T-helper 2 cell treated with Interferon-gamma antibody and Interleukin-4, amounts not matched to agents 5 μg/mL and 100 μg/mL, for 36 hours (primary cell): ENCODE measurements around the gene ADM5.

Experiments used
- DNase-seq: peaks from one replicate; pipeline ENCODE4 v3.0.0; 2021; ENCODE audit warnings: low spot score
- H3K27ac Mint-ChIP-seq: one replicate; pipeline ENCODE4 v1.8.0; 2021; ENCODE audit warnings: mild to moderate bottlenecking, mixed read lengths
- H3K27me3 Mint-ChIP-seq: one replicate; pipeline ENCODE4 v1.8.0; 2021; ENCODE audit warnings: low read depth, mixed read lengths
- H3K36me3 Mint-ChIP-seq: one replicate; pipeline ENCODE4 v1.8.0; 2021; ENCODE audit warnings: low read depth, mixed read lengths
- H3K4me1 Mint-ChIP-seq: one replicate; pipeline ENCODE4 v1.8.0; 2021; ENCODE audit warnings: low read depth, mixed read lengths
- H3K4me3 Mint-ChIP-seq: one replicate; pipeline ENCODE4 v1.8.0; 2022; ENCODE audit warnings: mild to moderate bottlenecking, moderate library complexity, mixed read lengths
- H3K9me3 Mint-ChIP-seq: one replicate; pipeline ENCODE4 v1.8.0; 2021; ENCODE audit warnings: mixed read lengths

ADM5 gene

DNA sequence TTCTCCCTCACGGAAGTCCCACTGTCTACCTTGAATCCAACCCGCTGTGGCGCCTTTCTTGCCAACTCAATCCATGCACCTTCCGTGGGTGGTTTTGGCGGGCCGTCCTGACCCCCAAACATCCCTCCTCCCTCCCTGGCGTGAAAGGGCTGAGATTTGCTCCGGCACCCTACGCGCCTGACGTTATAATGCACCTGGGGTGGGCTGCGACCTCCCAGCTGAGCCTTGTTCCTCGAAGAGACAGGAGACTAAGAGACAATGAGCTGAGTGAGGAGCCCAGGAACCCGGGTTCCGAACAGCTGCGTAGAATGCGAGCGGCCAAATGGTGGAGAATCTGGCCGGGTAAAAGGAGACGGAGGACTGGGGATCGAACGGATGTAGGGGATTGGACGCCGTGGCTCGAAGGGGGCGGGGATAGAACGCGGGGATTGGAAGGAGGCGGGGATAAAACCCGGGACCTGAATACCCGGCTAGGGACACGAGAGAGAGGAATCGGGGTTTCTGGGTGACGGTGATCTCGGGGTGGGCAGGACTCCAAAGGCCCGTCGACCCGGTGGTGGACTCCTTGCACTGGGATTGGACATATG is 1.4 kb downstream of the ADM5 start, which contains the start of gene CPT1C:
Gene CPT1C (plus strand): TSS at position 461 of the 587 bp plus-strand sequence. CDS start 1,137 bp downstream, outside the sequence.
- H3K9me3 Mint-ChIP-seq, result no peaks in the 10 kb centered on the region
- DNase-seq, result peak; percentile 45
- H3K4me1 Mint-ChIP-seq, result peaks cover 16% of the 10 kb centered on the region
- peak within 1 kb of the TSS; percentile 39 for H3K27ac Mint-ChIP-seq
- peaks cover 17% of the 10 kb centered on the region for H3K27me3 Mint-ChIP-seq
- peak within 1 kb of the TSS; percentile 81 for H3K4me3 Mint-ChIP-seq
- peaks cover 15% of the 10 kb centered on the region for H3K36me3 Mint-ChIP-seq

DNA sequence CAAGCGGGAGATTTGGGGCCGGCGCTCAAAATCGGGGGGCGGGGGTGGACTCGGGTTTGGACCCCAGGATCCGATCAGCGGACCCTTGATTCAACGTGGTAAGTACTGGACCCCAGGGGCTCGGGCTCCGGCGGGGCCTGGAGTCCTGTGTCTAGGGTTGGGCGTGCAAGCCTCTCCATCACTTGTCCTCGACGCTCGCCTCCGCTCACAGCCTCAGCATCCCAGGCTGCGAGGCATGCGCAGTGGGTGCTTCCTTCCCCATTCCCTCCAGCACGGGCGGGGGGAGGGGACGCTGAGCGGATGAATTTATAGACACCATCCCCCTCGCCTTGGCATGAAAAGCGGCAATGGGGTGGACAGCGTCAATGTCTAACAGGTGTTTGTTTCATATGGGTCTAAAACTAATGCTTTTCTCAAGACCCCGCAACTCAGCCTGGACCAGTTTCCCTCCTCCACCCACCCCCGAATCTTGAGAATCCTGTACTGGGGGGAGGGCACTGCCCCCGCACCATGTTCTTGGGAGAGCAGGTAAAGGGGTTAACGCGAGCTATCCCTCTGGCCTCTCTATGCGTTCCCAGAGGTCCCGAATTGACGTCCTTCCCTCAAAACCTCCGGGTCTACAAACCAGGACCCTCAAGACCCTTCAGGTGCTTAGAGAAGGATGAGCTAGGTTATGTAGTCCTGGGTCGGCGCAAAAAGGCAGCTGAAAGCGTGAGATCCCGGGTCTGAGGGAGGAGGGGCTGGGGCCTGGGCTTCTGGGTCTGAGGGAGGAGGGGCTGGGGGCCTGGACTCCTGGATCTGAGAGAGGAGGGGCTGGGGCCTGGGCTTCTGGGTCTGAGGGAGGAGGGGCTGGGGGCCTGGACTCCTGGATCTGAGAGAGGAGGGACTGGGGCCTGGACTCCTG is 2.1 kb downstream of the ADM5 start:
- no peak overlapping the region for H3K27ac Mint-ChIP-seq
- peaks cover 17% of the 10 kb centered on the region for H3K27me3 Mint-ChIP-seq
- no peak for DNase-seq

DNA sequence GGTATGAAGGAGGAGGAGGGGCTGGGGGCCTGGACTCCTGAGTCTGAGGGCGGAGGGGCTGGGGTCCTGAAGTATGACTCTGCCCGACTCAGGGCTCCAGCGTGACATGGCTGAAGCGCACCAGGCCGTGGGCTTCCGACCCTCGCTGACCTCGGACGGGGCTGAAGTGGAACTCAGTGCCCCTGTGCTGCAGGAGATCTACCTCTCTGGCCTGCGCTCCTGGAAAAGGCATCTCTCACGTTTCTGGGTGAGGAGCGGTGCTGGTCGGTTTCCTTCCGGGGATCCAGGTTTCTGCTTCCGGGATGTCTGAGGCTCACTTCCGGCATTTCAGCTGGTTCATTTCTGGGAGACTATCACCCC is 2.7 kb downstream of the ADM5 start:
- no peak overlapping the region for H3K4me3 Mint-ChIP-seq
- DNase-seq, result no peak
- no peaks in the 10 kb centered on the region for H3K9me3 Mint-ChIP-seq
- no peak overlapping the region for H3K27ac Mint-ChIP-seq
- H3K36me3 Mint-ChIP-seq, result peaks cover 9% of the 10 kb centered on the region
- H3K4me1 Mint-ChIP-seq, result peaks cover 15% of the 10 kb centered on the region
- H3K27me3 Mint-ChIP-seq, result peaks cover 17% of the 10 kb centered on the region

More for the DNA sequence above, 2.1 kb downstream of the ADM5 start:
- Mint-ChIP-seq H3K36me3 (peaks cover 12% of the 10 kb centered on the region), H3K4me3 (peak overlapping the region; percentile 81), H3K9me3 (no peaks in the 10 kb centered on the region), H3K4me1 (peaks cover 16% of the 10 kb centered on the region)

DNA sequence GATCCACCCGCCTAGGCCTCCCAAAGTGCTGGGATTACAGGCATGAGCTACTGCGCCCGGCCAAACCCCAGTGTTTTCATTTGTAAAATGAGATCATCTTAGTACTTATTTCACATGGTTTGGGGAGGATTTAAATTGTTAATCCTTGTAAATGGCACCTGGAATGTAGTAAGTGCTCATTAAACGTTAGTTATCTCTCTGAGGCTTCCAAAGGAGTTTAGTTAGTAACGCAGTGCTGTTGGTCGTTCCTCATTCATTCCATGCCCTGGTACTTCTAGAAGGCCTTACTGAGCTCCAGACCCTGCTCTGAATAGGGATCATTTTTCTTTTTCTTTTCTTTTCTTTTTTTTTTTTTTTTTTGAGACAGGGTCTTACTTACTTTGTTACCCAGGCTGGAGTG is 6.7 kb downstream of the ADM5 start:
- H3K4me3 Mint-ChIP-seq, result no peak overlapping the region
- no peaks in the 10 kb centered on the region for H3K36me3 Mint-ChIP-seq
- no peak overlapping the region for H3K27ac Mint-ChIP-seq

DNA sequence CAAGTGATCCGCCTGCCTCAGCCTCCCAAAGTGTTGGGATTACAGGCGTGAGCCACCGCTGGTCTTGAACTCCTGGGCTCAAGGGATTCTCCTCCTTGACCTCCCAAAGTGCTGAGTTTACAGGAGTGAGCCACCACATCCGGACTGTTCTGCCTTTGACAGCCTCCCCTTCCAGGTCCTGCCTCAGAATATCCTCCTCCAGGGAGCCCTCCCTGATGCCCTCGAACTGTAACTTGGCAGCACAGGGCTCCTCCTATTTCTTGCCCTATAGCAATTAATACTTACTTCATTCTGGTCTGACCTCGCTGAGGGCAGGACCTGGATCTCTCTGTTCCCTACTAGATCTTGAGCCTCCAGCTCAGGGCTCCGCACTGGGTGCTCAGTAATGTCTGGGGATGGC is 7.5 kb downstream of the ADM5 start:
- no peak overlapping the region for H3K4me3 Mint-ChIP-seq
- no peaks in the 10 kb centered on the region for H3K36me3 Mint-ChIP-seq
- no peaks in the 10 kb centered on the region for H3K9me3 Mint-ChIP-seq
- DNase-seq, result no peak
- H3K27me3 Mint-ChIP-seq, result peaks cover 8% of the 10 kb centered on the region
- H3K27ac Mint-ChIP-seq, result no peak overlapping the region
- no peaks in the 10 kb centered on the region for H3K4me1 Mint-ChIP-seq

More for the DNA sequence above, 6.7 kb downstream of the ADM5 start:
- Mint-ChIP-seq H3K9me3 (no peaks in the 10 kb centered on the region), H3K27me3 (peaks cover 8% of the 10 kb centered on the region), H3K4me1 (peaks cover under 1% of the 10 kb centered on the region)
- no peak for DNase-seq

DNA sequence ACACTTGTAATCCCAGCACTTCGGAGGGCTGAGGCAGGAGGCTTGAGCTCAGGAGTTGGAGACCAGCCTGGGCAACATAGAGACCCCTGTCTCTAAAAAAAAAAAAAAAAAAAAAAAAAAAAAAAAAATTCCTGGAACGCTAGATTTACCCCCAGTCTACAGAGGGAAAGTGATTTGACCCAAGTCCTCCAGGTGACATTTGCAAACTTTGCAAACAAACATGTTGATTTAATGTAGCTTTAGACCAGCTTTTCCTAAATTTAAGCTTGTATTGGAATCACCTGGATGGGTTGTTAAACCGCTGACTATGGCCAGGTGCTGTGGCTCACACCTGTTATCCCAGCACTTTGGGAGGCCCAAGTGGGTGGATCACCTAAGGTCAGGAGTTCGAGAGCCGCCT is 10.0 kb downstream of the ADM5 start:
- no peaks in the 10 kb centered on the region for H3K27me3 Mint-ChIP-seq

DNA sequence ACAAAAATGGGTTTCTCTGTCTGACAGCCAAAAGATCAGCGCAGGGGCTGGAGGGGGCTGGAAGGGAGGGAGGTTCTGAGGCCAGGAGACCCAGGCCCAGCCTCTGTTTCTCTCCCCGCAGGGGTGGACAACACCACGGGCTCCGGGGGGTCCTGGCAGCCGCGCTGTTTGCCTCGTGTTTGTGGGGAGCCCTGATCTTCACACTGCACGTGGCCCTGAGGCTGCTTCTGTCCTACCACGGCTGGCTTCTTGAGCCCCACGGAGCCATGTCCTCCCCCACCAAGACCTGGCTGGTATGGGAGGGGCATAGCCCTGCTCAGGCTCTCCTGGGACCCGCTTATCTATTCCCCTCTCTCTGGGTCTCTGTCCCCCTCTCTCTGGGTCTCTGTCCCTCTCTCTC is 11.2 kb downstream of the ADM5 start:
- no peaks in the 10 kb centered on the region for H3K9me3 Mint-ChIP-seq
- no peak for DNase-seq
- no peaks in the 10 kb centered on the region for H3K4me1 Mint-ChIP-seq
- H3K27me3 Mint-ChIP-seq, result no peaks in the 10 kb centered on the region
- H3K27ac Mint-ChIP-seq, result no peak overlapping the region
- H3K36me3 Mint-ChIP-seq, result no peaks in the 10 kb centered on the region
- H3K4me3 Mint-ChIP-seq, result no peak overlapping the region

More for the DNA sequence above, 10.0 kb downstream of the ADM5 start:
- Mint-ChIP-seq H3K27ac (no peak overlapping the region), H3K36me3 (no peaks in the 10 kb centered on the region), H3K4me3 (no peak overlapping the region), H3K9me3 (no peaks in the 10 kb centered on the region), H3K4me1 (no peaks in the 10 kb centered on the region)
- no peak for DNase-seq

DNA sequence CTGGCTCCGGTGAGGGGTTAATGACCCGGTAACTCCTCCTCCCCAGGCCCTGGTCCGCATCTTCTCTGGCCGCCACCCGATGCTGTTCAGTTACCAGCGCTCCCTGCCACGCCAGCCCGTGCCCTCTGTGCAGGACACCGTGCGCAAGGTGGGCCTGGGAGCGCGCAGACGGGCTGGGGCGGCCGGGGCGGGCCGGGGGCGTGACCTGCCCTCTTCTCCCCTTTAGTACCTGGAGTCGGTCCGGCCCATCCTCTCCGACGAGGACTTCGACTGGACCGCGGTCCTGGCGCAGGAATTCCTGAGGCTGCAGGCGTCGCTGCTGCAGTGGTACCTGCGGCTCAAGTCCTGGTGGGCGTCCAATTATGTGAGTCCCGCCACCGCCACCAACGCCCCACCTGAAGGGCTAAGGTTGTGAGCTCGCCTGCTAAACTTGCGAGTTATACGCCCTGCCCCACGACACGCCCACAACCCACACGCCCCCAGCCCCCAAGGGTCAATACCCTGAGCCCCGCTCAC is 11.9 kb downstream of the ADM5 start:
- H3K27me3 Mint-ChIP-seq, result no peaks in the 10 kb centered on the region
- H3K4me1 Mint-ChIP-seq, result no peaks in the 10 kb centered on the region
- no peak for DNase-seq
- no peak overlapping the region for H3K4me3 Mint-ChIP-seq
- no peaks in the 10 kb centered on the region for H3K36me3 Mint-ChIP-seq
- no peaks in the 10 kb centered on the region for H3K9me3 Mint-ChIP-seq
- no peak overlapping the region for H3K27ac Mint-ChIP-seq

DNA sequence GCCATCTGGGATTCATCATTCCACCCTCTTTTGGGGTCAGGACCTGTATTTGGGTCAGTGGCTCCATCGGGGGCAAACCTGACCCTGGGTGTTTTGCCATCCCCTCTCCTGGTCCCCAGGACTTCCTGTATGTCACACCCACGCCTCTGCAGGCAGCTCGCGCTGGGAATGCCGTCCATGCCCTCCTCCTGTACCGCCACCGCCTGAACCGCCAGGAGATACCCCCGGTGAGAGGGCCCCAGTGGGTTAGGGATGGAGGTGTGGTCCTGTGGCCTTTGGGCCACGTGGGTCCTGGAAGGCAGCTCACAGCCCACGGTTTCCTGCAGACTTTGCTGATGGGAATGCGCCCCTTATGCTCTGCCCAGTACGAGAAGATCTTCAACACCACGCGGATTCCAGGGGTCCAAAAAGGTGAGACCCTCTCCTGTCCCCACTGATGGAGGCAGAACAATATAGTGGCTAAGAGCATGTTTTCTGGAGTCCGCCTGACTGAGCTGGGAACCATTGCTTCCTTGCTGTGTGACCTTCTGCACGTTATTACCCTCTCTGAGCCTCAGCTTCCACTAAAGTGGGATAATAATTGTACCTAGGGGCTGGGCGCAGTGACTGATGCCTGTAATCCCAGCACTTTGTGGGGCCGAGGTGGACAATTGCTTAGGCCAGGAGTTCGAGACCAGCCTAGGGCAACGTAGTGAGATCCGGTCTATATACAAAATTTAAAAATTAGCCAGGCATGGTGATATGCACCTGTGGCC is 15.7 kb downstream of the ADM5 start:
- no peak overlapping the region for H3K27ac Mint-ChIP-seq
- H3K27me3 Mint-ChIP-seq, result no peaks in the 10 kb centered on the region
- H3K4me3 Mint-ChIP-seq, result no peak overlapping the region
- H3K4me1 Mint-ChIP-seq, result no peaks in the 10 kb centered on the region
- DNase-seq, result no peak
- no peaks in the 10 kb centered on the region for H3K36me3 Mint-ChIP-seq
- no peaks in the 10 kb centered on the region for H3K9me3 Mint-ChIP-seq

DNA sequence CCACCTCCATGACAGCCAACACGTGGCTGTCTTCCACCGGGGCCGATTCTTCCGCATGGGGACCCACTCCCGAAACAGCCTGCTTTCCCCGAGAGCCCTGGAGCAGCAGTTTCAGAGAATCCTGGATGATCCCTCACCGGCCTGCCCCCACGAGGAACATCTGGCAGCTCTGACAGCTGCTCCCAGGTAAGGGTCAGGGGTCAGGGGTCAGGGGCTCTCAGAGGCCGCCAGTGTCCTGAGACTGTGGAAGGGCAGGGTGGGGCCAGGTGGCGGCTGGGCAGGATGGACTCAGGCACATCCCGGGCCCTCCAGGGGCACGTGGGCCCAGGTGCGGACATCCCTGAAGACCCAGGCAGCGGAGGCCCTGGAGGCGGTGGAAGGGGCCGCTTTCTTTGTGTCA is 16.5 kb downstream of the ADM5 start:
- no peak for DNase-seq
- Mint-ChIP-seq H3K27me3 (no peaks in the 10 kb centered on the region), H3K27ac (no peak overlapping the region), H3K4me1 (no peaks in the 10 kb centered on the region), H3K4me3 (no peak overlapping the region), H3K36me3 (no peaks in the 10 kb centered on the region), H3K9me3 (no peaks in the 10 kb centered on the region)

DNA sequence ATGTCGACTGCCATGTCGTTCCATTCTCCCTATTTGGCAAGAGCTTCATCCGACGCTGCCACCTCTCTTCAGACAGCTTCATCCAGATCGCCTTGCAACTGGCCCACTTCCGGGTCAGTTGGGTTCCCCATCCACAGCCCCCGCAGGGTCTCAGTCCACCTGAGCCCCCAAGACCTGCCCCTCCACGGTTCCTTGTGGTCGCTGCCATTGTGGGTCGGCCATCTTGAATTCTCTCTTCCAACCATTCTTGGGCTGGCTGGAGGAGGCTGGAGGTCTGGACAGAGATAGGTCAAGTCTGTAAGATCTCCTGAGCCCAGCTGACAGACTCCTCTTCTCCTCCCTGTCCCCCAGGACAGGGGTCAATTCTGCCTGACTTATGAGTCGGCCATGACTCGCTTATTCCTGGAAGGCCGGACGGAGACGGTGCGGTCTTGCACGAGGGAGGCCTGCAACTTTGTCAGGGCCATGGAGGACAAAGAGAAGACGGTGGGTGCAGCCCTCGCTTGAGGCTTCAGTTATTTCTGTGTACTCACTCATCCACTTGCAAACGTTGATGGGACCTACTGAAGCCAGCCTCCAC is 21.1 kb downstream of the ADM5 start:
- DNase-seq, result no peak
- Mint-ChIP-seq H3K4me1 (peaks cover 1% of the 10 kb centered on the region), H3K9me3 (no peaks in the 10 kb centered on the region), H3K27me3 (no peaks in the 10 kb centered on the region), H3K36me3 (no peaks in the 10 kb centered on the region), H3K27ac (no peak overlapping the region), H3K4me3 (no peak overlapping the region)

DNA sequence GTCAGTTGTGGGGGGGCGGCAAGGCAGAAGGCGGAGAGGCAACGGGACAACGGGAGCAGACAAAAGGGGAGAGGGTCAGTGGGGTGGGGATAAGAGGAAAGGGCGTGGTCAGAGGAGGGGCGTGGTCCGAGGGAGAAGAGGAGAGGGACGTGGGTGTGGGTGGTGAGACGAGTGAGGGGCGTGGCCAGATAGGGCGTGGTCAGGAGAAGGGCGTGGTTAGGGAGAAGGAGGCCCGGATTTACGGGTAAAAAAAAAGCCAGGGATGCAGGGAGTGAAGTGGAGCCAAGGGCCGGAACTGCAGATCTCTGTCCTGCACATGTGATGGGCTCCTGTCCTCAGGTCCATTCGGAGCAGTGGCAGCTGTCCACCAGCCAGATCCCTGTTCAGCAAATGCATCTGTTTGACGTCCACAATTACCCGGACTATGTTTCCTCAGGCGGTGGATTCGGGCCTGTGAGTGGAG is 23.0 kb downstream of the ADM5 start:
- Mint-ChIP-seq H3K4me1 (peaks cover 7% of the 10 kb centered on the region), H3K4me3 (no peak overlapping the region), H3K36me3 (peaks cover 2% of the 10 kb centered on the region), H3K27ac (no peak overlapping the region), H3K9me3 (no peaks in the 10 kb centered on the region), H3K27me3 (no peaks in the 10 kb centered on the region)
- no peak for DNase-seq

DNA sequence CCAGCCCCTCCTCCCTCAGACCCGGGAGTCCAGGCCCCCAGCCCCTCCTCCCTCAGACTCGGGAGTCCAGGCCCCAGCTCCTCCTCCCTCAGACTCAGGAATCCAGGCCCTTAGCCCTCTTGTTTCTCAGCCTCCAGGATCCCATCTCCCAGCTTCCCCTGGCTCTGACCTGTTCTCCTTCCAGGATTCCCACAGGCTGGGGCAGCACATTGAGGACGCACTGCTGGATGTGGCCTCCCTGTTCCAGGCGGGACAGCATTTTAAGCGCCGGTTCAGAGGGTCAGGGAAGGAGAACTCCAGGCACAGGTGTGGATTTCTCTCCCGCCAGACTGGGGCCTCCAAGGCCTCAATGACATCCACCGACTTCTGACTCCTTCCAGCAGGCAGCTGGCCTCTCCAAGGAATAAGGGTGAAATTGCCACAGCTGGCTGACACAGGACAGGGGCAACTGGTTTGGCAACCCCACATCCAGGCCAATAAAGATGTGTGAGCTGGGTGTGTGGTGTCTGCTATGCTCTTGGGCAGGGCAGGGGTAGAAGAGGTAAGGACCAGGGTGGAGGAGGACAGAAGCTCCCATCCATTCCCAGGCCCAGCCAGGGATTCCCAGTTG is 23.9 kb downstream of the ADM5 start:
- H3K4me1 Mint-ChIP-seq, result peaks cover 10% of the 10 kb centered on the region
- H3K36me3 Mint-ChIP-seq, result peaks cover 5% of the 10 kb centered on the region
- no peak for DNase-seq
- no peak overlapping the region for H3K4me3 Mint-ChIP-seq
- no peak overlapping the region for H3K27ac Mint-ChIP-seq
- H3K27me3 Mint-ChIP-seq, result no peaks in the 10 kb centered on the region
- H3K9me3 Mint-ChIP-seq, result no peaks in the 10 kb centered on the region
